ENCODE data around the gene YIPF2.

- TF ChIP-seq CTCF (IDR thresholded peaks at IDR 0.05) (no peak), POLR2A (IDR thresholded peaks at IDR 0.05) (no peak)
These were observed 35.4 kb upstream of the YIPF2 start for GRCh38 chr19:10963865-10964264.

Data from right lobe of liver (tissue), 4 donors.